CD4-positive, alpha-beta T cell treated with Interleukin-17A for 4 hours (primary cell): ENCODE results near the gene NR4A3.

Experiments used
- DNase-seq: peaks from one replicate; pipeline ENCODE4 v3.0.0-alpha.2; 2020; ENCODE audit warnings: mixed read lengths

NR4A3 gene

GRCh38 chr9:99881769-99882168, 60.1 kb downstream of the NR4A3 start:
- DNase-seq = no peak

DNA sequence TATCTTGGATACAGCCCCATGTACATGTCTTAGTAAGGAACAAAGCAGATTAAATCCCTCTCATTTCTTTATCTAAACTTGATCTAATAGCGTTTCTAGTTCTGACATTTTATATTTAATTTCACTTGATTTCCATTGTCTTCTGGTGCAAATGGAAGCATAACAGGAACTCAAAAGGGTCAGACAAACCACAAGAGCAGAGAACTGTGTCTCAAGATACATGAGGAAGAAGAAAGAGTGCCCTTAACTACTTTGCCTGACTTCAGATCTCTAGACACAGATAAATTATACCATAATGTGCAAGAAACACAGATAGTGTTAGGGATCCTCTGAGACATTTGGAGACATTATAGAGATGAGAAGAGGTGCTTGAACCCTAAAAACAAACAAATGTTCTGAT, 64.1 kb downstream of the NR4A3 start:
- DNase-seq = no peak

- no peak for DNase-seq
Observed at GRCh38 chr9:99889120-99889519, 67.4 kb downstream of the NR4A3 start.

- no peak for DNase-seq
Observed at GRCh38 chr9:99894826-99895225, 73.1 kb downstream of the NR4A3 start.

GRCh38 chr9:99895510-99895909, 73.8 kb downstream of the NR4A3 start:
- DNase-seq = no peak

GRCh38 chr9:99896119-99896518, 74.4 kb downstream of the NR4A3 start:
- no peak for DNase-seq

GRCh38 chr9:99903393-99903792, 81.7 kb downstream of the NR4A3 start:
- DNase-seq = no peak

DNA sequence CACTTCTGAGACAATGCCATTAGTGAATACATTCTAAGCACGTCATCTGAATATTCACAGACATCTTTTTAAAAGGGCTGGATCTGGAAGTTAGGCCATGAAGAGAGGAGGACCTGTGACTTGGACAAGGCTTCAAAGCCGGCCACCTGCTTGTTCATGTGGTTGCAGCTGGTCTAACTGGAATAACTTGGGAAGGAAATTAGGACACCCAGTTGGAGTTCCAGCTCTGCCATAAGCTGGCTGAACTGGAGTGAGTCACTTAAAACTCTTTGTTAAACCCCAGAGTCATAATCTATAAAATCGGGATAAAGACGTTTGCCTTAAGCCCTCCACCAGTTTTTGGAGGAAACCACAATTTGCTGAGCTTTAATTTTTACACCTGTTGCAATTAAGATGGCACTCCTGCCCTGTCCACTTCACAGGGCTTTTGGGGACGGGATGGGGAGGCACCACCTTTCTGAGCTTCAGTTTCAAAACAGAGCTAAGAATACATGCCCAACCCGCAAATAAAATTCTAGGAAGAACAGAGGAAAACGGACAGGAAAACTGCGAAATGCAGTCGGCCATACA, 84.2 kb downstream of the NR4A3 start:
- no peak for DNase-seq

DNA sequence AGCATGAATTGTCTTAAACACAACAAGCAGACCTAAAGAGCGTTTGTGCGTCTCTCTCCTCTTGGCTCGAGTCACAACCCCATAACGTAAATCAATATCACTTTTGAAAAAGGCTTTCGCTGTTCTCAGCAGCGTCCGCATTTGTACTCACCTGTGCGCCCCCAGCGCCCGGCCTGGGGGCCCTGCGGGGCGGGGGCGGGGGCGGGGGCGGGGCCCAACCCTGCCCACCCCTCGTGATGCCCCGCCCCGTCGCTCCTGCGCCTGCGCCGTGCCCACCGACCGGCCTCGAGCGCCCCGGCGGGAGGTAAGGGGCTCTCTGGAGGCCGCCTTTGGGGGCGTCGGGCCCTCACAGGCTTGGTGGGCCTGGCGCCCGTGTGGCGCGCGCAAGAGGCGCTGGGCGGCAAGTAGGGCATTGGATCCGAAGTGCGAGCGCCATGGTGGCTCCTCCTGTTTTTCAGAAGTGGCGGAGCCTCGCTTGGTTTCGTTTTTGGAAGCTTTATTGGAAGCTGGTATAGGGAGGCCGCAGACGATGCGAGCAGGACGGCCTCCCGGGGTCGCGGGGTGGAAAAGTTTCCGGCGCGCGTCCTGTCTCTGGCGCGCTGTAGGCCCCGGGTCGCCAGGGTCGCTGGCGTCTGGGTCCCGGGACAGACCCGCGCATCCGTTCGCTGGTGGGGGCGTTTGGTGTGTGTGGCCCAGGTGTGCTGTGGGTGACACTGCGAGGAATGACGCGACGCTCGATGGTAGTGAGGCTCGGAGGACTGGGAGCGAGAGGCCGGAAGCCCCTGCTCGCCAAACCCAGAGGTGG, 84.9 kb downstream of the NR4A3 start, which contains the start of gene STX17:
Gene STX17, plus strand, starts transcription at position 252 of the 805 bp plus-strand sequence. CDS start 8,586 bp downstream, outside the sequence.
- DNase-seq = peak; percentile 86

DNA sequence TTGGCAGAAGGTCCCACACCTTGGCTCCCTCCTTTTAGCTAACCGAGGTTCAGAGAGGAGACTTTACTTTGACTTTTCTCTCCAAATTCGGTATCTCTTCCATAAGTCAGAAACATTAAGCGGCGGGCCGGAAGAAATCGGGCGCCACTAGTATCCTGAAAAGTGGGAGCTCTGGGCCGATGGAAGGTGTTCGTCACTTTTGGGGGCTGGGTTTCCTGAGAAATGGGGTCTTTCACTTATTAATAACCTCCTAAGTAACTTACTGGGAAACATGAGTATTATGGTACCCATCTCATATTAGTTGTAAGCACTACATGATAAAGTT, 85.5 kb downstream of the NR4A3 start:
- DNase-seq = no peak

DNA sequence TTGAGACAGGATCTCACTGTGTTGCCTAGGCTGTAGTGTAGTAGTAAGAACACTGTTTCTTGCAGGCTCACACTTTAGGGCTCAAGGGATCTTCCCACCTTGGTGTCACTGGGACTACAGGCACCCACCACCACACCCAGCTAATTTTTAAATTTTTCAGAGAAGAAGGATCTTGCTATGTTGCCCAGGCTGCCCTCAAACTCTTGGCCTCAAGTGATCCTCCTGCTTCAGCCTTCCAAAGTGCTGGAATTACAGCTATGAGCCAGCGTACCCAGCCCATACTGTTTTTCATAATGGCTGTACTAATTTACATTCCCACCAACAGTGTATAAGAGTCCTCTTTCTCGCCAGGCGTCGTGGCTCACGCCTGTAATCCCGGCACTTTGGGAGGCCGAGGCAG, 89.9 kb downstream of the NR4A3 start:
- no peak for DNase-seq
